GM10248 (cell line): ENCODE data around the gene DCDC1.

Experiments used
- CTCF ChIA-PET: fragments of 300-600 bp; sonication (Branson Sonifier 250); formaldehyde crosslinking; extraction: SDS; loops from one replicate; lab custom pipeline; 2021; ENCODE audit warnings: antibody characterized with exemption; lab: Yijun Ruan, JAX
- POLR2A ChIA-PET: fragments of 350-650 bp; sonication (Branson Sonifier 250); formaldehyde crosslinking; extraction: SDS; loops from one replicate; lab custom pipeline; 2020; ENCODE audit warnings: antibody characterized with exemption; lab: Yijun Ruan, JAX
- DNase-seq: peaks from one replicate; pipeline ENCODE4 v3.0.0; 2012; ENCODE audit errors: extremely low spot score
- TF ChIP-seq, protein P1 (sequence below): IDR thresholded peaks from 2 replicates; pipeline ENCODE4 v1.5.1; 2012; ENCODE audit warnings: mild to moderate bottlenecking, low read depth; ENCODE audit errors: extremely low read depth, missing control alignments, control extremely low read depth

Gene DCDC1

DNA sequence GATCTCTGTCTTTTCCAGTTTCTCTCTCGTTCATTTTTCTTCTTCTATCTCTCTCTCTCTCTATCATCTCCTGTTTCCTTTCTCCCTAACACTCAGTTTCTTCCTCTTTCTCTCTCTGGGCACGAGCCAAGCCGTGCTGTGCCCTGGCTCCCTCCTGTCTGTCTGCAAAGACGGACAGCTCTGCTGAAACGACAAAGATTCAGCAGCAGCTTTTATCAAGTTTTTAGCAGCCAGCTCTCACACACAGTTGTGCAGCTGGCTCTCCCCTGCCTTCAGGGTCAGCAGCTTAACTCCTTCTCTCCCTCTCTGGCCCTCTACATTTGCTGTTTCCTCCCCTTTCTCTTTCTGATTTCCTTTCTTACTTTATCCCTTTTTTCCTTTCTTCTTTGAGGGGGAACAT lies 431.4 kb downstream of the DCDC1 start:
- POLR2A ChIA-PET: no interaction called here
- CTCF ChIA-PET: no interaction called here
- DNase-seq: no peak
- TF ChIP-seq, protein P1, sequence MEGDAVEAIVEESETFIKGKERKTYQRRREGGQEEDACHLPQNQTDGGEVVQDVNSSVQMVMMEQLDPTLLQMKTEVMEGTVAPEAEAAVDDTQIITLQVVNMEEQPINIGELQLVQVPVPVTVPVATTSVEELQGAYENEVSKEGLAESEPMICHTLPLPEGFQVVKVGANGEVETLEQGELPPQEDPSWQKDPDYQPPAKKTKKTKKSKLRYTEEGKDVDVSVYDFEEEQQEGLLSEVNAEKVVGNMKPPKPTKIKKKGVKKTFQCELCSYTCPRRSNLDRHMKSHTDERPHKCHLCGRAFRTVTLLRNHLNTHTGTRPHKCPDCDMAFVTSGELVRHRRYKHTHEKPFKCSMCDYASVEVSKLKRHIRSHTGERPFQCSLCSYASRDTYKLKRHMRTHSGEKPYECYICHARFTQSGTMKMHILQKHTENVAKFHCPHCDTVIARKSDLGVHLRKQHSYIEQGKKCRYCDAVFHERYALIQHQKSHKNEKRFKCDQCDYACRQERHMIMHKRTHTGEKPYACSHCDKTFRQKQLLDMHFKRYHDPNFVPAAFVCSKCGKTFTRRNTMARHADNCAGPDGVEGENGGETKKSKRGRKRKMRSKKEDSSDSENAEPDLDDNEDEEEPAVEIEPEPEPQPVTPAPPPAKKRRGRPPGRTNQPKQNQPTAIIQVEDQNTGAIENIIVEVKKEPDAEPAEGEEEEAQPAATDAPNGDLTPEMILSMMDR: no peak

DNA sequence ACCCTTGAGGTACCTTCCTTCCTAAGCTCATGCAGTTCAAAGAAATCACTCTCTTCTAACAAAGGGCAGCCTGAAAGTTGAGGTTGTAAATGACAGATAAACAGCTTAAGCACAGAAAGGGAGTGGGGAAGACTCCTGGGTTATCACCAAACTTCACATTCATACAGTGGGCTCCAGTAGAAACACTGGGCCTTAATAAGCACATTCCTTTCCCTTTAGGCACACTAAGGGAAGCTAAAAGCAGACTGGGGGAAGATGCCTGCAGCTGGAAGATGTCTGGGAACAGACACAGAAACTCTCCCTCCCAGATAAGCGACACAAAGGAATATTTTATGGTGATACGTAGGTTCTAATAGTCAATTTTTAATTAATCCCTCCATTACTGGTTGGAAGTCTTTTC lies 433.0 kb downstream of the DCDC1 start:
- DNase-seq: no peak
- ChIA-PET POLR2A (no interaction called here), CTCF (interaction anchor here (1.1 kb wide), 1 partner anchor 10 kb away, joined by 3 read pairs; no protein-coding TSS in a partner anchor)
- TF ChIP-seq, protein P1: no peak

DNA sequence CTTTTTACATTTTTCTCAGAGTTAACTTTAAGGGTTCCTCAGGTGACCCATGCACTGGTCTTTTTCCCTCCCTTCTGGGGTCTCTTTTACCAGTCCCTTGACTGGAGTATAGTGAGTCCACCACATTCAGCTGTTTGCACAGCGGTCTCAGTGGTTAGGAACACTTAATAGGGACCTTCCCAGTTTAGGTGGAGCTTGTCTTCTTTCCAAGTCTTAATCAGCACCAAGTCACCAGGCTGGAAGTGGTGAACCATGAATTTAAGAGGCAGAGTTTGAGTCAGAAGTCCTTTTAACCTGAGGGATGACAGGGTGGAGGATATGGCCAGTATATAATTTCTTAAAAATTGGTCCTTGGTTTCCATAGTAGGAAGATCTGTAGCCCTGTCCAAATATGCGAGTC lies 433.7 kb downstream of the DCDC1 start:
- ChIA-PET POLR2A (no interaction called here), CTCF (interaction anchor here (1.1 kb wide), 1 partner anchor 9 kb away, joined by 3 read pairs; no protein-coding TSS in a partner anchor)
- TF ChIP-seq, protein P1: no peak
- DNase-seq: no peak

DNA sequence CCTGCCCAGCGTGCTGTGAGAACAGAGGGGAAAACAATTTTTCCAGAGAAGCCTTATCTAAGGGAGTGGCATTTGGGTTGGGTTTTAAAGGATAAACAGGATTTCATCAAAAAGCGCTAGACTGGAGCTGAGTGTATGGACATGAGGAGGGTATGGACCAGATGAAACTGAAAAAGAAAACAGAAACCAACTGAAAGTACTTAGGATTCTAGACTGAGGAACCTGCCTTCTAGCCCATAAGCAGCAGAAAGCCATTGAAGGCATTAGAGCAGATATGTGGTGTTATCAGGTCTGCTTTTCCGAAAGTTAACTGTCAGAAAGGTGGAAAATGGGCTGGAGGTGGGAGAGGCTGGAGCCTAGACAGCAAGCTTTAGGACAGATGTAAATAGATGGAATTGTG lies 443.4 kb downstream of the DCDC1 start:
- DNase-seq: no peak
- CTCF ChIA-PET: interaction anchor here (0.8 to 3.8 kb wide), 7 partner anchors 9 to 1493 kb away, joined by 3 to 12 read pairs (median 3); no protein-coding TSS in a partner anchor
- TF ChIP-seq, protein P1: no peak
- POLR2A ChIA-PET: no interaction called here

DNA sequence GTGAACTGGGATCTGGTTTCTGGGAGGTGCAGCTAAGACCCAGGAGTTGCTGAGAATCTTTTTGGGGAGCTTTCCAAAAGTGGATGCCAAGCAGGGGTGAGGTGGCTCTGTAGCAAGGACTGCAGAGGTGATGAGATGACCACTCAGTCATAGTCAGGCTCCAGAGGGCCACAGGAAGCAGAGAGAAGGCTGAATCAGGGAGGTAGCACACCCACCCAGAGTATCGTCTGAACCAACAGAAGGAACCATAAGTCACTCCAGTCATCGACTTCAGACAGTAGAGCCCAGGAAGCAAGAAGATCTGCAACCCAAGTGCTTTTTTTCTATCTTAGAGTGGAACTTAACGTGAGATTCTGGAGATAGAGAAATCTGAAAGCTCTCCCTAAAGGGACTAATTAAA lies 447.7 kb downstream of the DCDC1 start:
- TF ChIP-seq, protein P1: no peak
- no peak for DNase-seq
- ChIA-PET POLR2A (no interaction called here), CTCF (interaction anchor here (2.3 kb wide), 1 partner anchor 1579 kb away, joined by 4 read pairs; no protein-coding TSS in a partner anchor)

DNA sequence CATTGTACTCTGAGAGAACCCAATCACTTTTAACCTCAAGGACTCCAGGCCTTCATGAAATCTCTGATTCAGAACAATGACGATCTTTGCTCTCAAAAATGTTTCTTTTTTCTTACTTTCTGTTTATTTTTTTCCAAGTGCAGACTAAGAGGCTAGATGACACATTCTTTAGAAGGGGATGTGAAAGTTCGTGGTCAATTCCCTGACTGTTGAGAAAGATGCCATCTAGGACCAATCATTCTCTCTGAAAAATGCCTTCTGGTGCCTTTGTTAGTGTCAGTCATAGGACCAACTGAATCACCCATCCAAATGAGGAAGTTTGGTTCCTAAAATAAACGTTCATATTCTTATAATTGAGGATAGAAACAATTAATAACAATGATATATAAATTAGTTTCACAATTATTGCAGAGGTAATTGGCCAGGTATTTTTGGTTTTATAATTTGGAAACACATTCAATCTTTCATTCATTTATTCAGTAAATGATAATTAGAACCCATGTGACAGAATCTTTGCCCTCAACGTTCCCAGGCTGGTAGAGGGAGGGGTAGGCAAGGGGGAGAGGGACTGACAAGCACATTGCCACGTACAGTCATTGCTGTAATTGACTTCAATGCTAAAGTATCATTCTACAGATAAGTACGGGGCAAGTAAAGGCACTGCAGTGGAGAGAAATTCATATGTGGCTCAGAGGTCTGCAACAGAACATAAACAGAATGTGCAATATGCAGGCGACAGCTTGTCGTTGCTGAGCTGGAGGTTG lies 450.0 kb downstream of the DCDC1 start:
- DNase-seq: no peak
- TF ChIP-seq, protein P1: no peak
- ChIA-PET CTCF (interaction anchor here (0.9 to 2.3 kb wide), 4 partner anchors 8 to 1576 kb away, joined by 3 to 12 read pairs (median 4); no protein-coding TSS in a partner anchor), POLR2A (no interaction called here)
